Stimulated activated CD4-positive, alpha-beta T cell treated with anti-CD3 and anti-CD28 coated beads, Interleukin-1b, Interleukin-23, amount 100 ng/mL, for 4 hours (primary cell): ENCODE data around the gene RNF10.
A peak's percentile ranks its signal among the peaks of the same experiment; 100 is the strongest.
"Not testable (repeated sequence)": the region's sequence is repeated elsewhere in the genome, so short reads cannot be mapped to it uniquely, and the experiment has no call there.

Source experiments
- DNase-seq, 2 donors: peaks; one replicate each; pipeline ENCODE4 v3.0.0-alpha.2; 2020; ENCODE audit warnings: low read depth in 2 of 2

RNF10 gene

GRCh38 chr12:120534203-120534702, at the start of gene RNF10:
TSS of gene RNF10 (plus strand) at chr12:120534356. CDS start at chr12:120534812, 456 bp downstream.
- peak; percentile 50 to 65 for DNase-seq

- DNase-seq = no peak
These were observed 47.9 kb upstream of the RNF10 start for GRCh38 chr12:120485961-120486881.

- DNase-seq = not testable (repeated sequence)
These were observed 46.6 kb upstream of the RNF10 start for GRCh38 chr12:120487552-120487951.

GRCh38 chr12:120488057-120488640, 46.0 kb upstream of the RNF10 start:
- no peak for DNase-seq

- DNase-seq = no peak
These were observed 45.1 kb upstream of the RNF10 start for GRCh38 chr12:120489018-120489417.

GRCh38 chr12:120490325-120490724, 43.8 kb upstream of the RNF10 start:
- no peak for DNase-seq

GRCh38 chr12:120490833-120491512, 43.2 kb upstream of the RNF10 start:
- DNase-seq = no peak

- no peak for DNase-seq
These were observed 38.9 kb upstream of the RNF10 start for GRCh38 chr12:120495186-120495730.

GRCh38 chr12:120495731-120496412, 38.3 kb upstream of the RNF10 start, which contains the start of gene DYNLL1:
TSS of gene DYNLL1 (plus strand) at chr12:120496113. CDS start at chr12:120496422, 309 bp downstream.
- peak; percentile 95 to 98 for DNase-seq

GRCh38 chr12:120496413-120497340, 37.5 kb upstream of the RNF10 start:
- peak; percentile 17 to 23 for DNase-seq

- DNase-seq = no peak
These were observed 36.5 kb upstream of the RNF10 start for GRCh38 chr12:120497524-120498150.

GRCh38 chr12:120498870-120499515, 35.2 kb upstream of the RNF10 start:
- no peak for DNase-seq

GRCh38 chr12:120500581-120500980, 33.6 kb upstream of the RNF10 start:
- DNase-seq = no peak

- DNase-seq = no peak
These were observed 29.6 kb upstream of the RNF10 start for GRCh38 chr12:120504587-120504986.

- no peak for DNase-seq
These were observed 25.6 kb upstream of the RNF10 start for GRCh38 chr12:120508537-120508936.

- no peak for DNase-seq
These were observed 20.2 kb upstream of the RNF10 start for GRCh38 chr12:120514002-120514401.

GRCh38 chr12:120515496-120515895, 18.7 kb upstream of the RNF10 start:
- no peak for DNase-seq

- not testable (repeated sequence) for DNase-seq
These were observed 14.8 kb upstream of the RNF10 start for GRCh38 chr12:120519324-120519723.

GRCh38 chr12:120522568-120522967, 11.6 kb upstream of the RNF10 start:
- no peak for DNase-seq
